HG03565 (cell line): ENCODE results near the gene XIRP2.

Experiments
- ATAC-seq: cut with Tn5 transposase; IDR thresholded peaks from one replicate; pipeline ENCODE4 v1.9.1; 2021; ENCODE audit warnings: mild to moderate bottlenecking, moderate library complexity; ENCODE audit not compliant: unreplicated experiment

XIRP2 gene

DNA sequence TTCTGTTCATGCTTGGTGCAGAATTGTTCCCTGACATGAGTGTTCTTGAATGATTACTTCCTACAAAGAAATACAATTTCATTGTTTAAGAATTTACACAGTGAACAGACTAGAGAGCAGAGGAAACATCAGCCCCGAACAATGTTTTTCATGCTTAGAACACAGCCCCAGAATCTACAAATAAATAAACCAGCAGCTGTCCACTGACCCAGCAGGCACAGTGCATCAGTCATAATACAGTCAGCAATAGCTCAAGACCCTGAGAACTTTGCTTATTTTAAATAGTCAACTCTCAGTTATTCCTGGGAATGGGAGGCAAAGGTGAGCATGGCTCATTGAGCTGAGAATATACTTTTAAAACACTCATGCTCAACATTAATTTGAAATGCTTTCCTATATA lies 38.4 kb downstream of the XIRP2 start:
- no peak for ATAC-seq

DNA sequence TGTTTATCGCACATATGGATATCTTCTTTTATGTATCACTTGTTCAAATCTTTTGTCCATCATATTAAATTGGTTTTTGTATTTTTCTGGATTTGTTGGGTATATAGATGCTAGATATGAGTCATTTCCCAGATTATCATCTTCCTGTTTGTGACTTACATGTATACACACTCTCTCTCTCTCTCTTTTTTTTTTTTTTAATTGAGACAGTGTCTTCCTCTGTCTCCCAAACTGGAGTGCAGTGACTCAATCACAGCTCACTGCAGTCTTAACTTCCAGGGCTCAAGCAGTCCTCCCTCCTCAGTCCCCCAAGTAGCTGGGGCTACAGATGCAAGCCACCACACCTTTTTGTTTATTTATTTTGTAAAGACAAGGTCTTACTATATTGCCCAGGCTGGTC lies 43.8 kb downstream of the XIRP2 start:
- no peak for ATAC-seq

DNA sequence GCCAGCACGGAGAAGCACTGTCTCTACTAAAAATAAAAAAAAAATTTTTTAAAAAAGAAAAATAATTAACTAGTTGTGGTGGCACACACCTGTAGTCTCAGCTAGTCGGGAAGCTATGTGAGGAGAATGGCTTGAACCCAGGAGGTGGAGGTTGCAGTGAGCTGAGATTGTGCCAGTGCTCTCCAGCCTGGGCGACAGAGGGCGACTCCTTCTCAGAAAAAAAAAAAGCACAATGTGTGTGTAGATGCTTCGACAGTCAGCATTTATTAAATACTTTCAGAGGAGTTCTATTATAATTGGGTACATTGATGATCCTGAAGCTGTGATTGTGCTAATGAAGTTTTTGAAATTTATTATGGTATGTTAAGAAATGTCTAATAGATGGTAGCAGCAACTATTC lies 46.5 kb downstream of the XIRP2 start:
- no peak for ATAC-seq

DNA sequence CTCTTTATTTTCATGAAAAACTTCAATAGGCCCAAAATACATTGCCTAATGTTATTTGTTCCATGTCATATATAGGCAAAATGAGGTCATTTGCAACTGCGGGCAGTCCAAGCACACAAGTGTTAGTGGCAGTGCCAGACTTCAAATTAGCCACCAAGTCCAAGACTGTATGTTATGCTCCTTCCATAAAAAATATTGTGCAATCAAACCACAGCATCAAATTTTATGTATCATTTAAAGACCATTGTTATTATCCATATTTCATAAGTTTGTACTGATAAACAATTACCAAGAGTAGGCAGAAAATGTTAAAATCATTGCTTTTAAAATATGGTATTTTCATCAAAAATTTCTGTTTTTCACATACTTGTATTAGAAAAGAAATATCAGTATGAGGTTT lies 54.1 kb downstream of the XIRP2 start:
- ATAC-seq: no peak

DNA sequence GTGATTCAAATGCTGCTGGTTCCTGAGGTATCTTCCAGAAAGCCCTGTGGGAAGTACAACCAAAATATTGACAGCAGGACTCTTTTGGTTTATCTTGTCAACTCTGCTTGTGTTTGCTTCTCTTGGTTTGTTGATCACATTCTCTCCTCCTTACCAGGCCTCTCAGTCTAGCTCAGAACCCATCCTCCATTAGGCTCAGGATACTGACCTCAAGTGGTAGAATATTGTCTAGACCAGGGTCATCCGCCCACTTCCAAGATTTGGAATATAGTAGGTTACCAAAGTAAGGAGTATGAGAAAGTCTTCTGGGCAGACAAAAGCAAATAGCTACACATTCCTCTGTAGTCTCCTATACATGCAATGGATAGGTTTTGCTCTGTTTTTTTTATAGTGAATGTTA lies 56.6 kb downstream of the XIRP2 start:
- ATAC-seq: no peak

DNA sequence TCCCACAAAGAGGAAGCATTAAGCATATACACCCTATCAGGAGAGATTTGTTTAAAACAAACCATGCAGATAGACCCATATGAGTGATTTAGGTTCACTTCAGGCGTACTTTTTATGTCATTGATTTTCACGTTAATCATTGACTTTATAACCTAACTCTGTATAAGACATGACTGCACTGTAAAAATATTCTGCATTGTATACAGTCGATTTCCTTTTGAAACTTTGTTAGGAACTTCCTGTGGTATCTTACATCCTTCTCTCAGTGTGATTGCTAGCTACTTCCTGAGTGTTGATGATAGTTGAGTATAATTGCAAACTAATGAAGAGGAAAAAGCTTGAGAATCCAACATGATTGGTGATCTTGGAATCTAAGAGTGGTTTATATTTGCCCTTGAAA lies 69.4 kb downstream of the XIRP2 start:
- no peak for ATAC-seq

DNA sequence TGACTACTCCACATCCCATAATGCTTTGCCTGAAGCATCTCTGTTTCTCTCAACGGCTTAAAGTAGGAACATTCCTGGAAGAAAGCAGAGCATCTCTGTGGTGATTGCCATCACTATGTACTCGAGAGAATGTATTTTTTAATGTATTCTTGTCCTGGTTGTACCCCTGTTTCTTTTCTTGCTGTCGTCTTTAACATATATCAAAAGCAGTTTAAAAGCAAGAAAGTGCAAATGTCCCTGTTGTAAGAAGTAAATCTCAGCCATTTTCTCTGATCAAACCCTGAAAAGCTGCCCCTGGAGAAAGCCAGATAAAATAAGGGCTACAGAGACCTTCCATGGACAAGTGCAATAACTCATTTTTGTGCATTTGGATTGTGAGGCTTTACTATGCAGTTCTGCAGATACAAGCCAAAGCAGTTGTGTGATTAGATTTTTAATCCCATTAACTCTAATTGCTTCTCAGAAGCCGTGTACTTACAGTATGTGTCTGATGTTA lies 70.8 kb downstream of the XIRP2 start:
- ATAC-seq: no peak

DNA sequence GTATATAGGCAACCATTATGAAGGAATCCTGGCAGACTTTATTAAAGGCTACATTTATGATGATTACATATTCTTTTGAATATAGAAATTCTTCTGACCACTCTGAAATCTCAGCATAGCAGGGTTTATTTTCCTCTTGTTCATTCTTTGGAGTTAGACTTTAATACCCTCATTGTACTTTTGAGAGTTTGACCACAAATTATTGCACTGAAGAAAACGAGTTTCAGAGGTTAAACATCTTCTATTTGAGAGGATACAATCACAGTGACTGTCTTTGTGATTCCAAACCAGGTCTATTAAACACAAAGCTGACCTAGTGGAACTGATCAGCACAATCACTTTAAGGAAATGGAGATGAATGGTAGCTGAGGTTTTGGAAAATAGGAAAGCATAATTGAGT lies 71.3 kb downstream of the XIRP2 start:
- no peak for ATAC-seq

DNA sequence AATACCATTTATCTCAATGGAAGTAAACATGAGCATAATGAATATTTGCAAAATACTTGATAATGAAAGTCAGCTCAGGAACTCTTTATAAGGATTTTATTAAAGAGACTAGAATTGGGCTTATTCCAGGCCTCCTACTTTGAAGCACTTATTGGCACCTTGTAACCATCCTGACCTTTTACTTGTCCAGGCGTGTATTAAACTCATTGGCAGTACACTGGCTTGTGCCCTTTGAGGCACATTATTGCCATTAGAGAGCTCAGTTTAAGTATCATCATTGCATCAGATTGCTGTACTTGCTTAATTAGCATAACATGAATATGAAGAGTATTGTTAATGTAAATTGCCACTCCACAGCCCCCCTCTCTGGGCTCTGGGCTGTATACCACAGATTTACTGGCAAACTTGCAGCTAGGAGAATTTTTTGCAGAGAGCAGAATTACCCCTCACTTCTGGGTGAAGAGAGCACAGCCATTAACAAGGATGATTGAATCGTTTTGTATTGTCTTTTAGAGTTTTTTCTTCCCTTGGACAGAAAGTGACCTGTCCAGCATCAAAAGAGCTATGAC lies 72.5 kb downstream of the XIRP2 start:
- ATAC-seq: no peak

DNA sequence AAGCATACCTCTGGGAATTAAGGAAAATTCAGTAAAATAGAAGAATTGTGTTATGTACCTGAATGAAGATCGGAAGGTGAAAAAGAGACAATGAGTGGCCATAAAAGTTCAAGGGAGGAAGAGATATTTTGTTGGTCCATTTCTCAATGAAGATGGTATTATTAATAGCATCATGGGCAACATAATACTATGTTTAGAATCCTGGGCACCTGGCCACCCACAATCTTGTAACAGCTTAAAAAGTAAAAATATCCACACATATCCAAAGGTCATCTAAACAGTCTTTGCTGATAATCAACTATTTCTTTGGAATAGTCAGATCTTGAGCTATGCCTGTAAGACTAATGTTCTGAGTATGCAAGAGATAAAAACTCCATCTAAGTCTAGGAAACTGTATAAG lies 73.7 kb downstream of the XIRP2 start:
- no peak for ATAC-seq

DNA sequence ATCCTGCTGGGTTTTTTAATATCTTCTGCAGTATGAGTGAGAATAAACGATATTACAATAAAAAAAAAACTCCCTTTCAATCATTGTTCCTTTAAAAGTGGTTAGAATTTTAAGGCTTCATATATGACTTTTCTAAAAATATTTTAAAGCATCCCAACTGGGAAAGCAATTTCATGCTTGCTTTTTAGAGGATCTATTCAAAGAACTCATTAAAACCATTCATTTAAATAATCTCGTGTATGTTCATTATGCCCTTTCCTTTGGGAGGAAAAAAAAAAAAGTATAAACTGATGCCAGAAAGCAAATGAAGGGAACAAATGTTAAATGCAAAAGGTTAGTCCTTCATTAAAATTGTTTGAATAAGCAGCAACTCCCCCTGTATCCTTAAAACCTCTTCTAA lies 81.2 kb downstream of the XIRP2 start:
- ATAC-seq: no peak

DNA sequence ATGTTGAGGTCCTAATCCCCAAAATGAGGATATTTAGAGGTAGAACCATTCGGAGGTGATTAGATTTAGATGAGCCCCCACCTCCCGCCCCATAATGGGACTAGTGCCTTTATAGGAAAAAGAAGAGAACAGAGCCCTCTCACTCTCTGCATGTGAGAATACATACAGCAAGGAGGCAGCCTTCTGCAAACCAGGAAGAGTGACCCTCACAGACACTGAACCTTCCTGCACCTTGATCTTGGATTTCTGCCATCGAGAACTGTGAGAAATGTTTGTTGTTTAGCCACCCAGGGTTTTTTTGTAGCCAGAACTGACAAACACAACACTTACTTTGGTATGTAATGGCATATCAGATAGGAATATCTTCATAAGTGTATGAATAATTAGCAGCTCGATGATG lies 83.7 kb downstream of the XIRP2 start:
- no peak for ATAC-seq

DNA sequence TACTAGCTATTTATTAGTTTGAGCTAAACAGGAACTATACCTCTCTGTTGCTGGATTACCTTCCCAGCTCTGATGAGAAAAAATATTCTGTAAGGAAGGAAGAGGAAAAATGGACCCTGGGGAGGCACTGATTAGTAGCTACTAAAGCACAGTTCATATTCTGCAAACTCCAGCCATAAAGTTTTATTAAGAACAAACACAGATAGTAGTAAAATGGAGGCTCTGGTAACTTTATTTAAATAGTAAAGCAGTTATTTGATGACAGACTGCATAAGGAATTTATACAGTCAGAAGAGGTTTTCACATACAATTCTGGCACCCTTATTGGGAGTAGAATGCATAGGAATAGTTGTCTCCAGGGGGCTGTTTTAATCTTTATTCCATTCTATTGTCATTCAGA lies 84.1 kb downstream of the XIRP2 start:
- no peak for ATAC-seq

DNA sequence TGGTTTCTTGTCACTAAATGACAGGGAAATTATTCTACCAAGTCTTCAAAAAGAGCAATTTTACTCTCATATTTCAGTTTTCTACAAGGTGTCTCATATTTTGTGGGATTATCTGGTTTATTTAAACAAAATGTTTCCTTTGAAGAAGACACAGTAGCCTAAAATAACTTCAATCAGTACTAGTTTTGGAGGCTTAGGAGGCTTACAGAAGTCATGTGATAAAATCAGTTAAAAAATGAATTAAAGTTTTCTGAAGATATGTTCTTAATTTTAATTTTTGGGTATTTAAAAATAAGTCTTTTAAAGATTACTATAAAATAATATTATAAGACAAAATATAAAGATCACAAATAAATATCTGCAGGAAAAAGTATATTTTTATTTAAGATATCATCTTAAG lies 95.9 kb downstream of the XIRP2 start:
- ATAC-seq: no peak

DNA sequence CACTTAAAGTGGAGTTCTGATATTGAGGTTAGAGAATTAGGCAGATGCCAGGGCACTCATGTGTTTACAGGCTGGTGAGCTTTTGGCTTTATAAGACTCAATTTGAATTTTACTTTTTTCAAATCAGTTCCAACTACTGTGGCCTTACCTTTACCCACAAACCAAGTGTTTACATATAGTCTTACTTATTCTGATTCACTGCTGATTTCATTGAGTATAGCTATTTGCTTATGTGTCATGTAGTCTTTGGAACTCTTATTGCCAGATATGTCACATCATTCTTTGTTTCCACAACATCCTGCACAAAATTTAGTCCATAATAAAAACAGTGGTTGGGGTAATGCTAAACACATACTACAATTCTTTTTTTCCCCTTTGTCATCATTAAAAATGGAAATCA lies 96.5 kb downstream of the XIRP2 start:
- no peak for ATAC-seq

DNA sequence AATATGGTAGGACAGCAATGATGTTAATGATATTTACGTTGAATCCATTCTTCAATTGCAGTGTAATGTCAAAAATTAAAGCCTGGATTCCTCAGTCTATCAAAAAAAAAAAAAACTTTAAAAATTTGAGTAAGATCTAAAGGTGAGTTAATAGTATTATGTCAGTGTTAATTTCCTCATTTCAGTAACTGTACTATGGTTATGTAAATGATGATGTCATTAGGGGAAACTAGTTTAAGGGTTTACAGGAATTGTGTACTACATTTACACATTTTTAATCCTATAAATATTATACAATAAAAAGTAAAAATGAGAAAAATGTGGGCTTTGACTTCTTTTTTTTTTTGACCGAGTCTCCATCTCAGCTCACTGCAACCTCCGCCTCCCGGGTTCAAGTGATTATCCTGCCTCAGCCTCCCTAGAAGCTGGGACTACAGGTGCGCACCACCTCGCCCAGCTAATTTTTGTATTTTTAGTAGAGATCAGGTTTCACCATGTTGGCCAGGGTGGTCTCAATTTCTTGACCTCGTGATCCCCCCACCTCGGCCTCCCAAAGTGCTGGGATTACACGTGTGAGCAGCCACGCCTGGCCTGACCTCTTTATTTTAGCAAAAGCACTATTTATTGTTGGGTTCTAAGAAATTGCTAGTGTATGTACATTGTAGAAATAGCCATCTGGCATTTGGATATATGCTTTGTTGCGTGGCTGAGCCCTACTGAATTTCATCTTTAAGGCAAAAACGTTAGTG lies 106.5 kb downstream of the XIRP2 start:
- no peak for ATAC-seq

DNA sequence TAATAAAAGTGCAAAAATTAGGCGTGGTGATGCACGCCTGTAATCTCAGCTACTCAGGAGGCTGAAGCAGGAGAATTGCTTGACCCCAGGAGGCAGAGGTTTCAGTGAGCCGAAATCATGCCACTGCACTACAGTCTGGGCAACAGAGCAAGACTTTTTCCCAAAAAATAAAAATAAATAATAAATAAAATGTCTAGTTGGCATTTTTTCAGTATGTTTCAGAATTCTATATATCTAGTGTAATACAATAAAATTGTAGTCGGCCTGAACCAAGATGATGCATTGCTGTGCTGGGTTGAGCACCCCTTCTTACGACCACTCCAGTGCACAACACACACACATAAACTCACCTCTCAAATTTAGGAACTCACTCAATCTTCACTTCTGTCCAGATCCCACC lies 108.2 kb downstream of the XIRP2 start:
- ATAC-seq: no peak

DNA sequence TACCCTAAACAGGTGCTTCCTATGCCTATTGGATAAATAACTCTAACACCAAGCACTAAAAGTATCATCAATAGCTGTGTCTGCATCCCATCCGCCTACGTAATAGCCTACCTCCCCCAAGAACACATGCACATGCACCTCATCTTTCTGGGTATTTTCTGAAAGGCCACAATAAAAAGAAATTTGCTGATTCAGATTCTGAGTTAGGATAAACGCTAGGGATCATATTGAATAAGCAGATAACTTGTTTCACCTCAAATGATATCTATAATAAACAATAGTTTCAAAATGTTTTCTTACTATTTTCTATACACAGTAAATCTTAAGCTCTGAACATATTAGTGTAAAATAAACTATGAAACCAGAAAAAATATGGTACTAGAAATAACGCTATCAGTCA lies 112.9 kb downstream of the XIRP2 start:
- no peak for ATAC-seq

DNA sequence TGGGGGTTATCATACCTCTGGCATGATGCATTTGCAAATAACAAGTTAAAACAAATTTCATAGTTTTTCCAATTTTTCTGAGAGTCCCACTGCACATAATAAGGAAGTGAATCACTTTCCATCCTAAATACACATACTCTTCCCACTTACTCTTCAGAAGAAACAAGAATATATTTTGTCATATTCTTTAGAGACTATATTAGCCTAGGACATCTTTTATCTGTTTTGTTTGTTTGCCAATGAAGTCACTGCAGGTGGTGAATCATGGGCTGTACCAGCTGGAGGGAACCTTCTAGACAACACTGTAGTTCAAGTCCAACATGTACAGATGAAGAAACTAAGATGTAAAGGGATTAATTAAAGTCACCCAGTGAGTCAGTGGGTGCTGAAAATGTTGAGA lies 116.8 kb downstream of the XIRP2 start:
- ATAC-seq: no peak

DNA sequence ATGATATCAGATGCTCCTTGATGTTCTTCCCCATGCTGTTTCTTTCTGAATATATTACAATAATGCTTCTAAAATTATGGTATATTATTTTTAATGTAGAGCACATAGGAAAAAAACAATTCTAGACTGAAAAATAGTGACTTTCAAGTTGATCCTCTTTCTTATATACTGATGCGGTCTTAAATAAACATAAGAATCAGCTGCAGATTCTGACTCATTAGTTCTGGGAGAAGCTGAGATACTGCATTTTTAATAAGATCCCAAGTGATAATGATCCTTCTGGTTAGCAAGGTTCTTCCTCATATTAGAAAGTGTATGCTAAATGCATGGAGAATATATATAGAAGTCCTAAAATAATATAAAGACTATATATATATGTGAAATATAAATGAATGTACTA lies 124.9 kb downstream of the XIRP2 start:
- ATAC-seq: no peak

DNA sequence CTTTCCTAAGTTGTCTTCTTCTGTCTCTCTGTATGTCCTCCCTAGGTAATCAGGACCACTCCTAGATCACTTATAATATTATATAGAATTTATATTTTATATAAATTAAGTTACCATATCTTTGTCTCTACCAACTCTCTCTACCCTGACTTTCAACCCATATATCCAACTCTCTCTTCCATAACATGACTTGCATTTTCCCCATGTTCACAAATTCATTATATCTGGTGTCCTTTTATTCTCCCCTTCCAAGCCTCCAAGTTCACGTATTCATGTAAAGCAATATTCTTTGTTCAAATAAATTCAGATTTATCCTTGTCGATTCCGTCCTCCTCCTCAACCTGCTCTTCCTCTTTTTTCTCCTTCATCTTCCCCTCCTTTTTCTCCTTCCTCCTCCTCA lies 127.5 kb downstream of the XIRP2 start:
- no peak for ATAC-seq

DNA sequence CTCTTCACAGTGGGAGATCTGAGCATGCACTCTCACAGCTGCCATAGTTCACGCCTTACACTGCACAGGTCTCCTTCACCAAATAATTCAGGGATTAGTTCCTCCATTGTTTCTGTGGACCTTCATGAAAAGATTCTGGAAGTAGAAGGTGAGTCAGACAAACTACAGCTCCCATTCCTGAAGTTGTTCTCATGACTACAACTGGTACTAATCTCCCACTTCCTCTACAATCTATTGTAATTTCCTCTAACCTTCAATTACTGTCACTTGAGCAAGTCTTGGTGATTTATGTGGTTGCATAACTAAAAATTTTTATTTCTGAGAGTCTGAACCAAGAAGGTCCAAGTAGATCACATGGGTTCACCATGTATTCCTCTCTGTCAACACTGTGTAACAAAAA lies 128.7 kb downstream of the XIRP2 start:
- no peak for ATAC-seq

DNA sequence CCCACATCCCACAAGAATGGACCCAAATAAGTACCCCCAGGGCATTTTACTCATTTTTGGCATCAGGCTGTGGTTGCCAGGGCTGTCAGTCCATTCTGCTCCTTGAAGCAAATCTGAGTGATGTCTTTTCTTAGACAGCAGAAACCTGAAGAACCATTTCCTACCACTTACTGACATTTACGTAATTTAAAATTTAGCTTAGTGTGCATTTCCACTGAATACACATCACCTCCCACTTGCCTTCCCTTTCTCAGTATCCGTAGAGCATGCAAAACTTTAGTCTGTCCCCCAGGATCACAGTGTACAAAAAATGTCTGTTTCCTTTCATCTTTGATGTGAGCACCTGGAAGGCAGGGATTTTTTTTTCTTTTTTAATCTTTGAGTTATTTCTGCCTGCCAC lies 130.3 kb downstream of the XIRP2 start:
- ATAC-seq: no peak
